ENCODE measurements around the gene PDE6H. TPM values are rescaled to one million over a fixed set of nuclear protein-coding genes. Genes with fewer than 3 reads are reported as not detected.

PDE6H gene
- total and polyA plus RNA-seq, 2 donors from 2014 or later, result not detected

DNA sequence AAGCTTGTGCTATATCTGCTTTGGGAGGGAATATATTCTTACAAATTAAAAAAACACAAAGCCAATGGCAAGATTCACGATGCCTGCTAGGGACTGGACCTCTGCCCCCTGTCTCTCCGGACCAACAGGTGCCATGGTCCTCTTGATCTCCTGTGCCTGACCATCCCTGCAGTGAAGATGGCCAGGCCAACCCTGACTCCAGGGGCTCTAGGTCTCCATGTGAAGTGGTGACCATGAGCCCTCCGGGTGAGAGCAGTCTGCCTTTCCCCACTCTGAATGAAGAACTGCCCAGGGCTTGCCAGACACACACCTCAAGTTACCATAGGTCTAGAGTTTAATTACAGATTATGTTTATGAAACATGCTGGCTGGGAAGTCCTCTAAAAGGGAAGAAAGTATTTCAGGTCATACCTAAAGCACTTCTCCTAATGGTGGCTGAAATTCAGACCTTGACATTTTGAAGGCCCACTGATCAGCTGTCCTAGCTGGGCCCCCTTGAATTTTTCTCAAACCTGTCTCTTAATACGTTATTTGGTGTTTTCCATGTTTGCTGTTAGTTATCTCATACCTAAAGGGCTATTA lies 12.8 kb upstream of the PDE6H start:
- Histone ChIP-seq H3K9ac (ENCODE audit: low read length in 3 of 3) (peak overlapping the region in 2 of 3 donors; percentile 11 to 13), H3K9me3 (ENCODE audit: control insufficient read depth in 2 of 3, insufficient read depth in 1 of 3, low read length in 3 of 3) (no peaks in the 10 kb centered on the region), H3K4me1 (ENCODE audit: control insufficient read depth in 2 of 3, insufficient read depth in 2 of 3, low read depth in 1 of 3, low read length in 3 of 3) (peaks cover 0 to 3% (median 0%) of the 10 kb centered on the region in 3 donors), H3K27me3 (ENCODE audit: control insufficient read depth, insufficient read depth, low read length) (no peaks in the 10 kb centered on the region), H3K36me3 (ENCODE audit: control insufficient read depth in 2 of 3, insufficient read depth in 3 of 3, low read length in 3 of 3) (no peaks in the 10 kb centered on the region), H3K27ac (ENCODE audit: low read depth in 2 of 2, low read length in 2 of 2) (peak overlapping the region in 1 of 2 donors; percentile 49), H3K4me3 (ENCODE audit: low read length in 3 of 3) (peak overlapping the region in 2 of 3 donors; percentile 45 to 47)
- DNase-seq (no peak), FAIRE-seq (no peak)
- intact Hi-C loops (cut with DNase I), result no loop called here
- TF ChIP-seq CTCF (IDR thresholded peaks at IDR 0.05; ENCODE audit: borderline replicate concordance, extremely low read depth, insufficient read depth), result no peak

DNA sequence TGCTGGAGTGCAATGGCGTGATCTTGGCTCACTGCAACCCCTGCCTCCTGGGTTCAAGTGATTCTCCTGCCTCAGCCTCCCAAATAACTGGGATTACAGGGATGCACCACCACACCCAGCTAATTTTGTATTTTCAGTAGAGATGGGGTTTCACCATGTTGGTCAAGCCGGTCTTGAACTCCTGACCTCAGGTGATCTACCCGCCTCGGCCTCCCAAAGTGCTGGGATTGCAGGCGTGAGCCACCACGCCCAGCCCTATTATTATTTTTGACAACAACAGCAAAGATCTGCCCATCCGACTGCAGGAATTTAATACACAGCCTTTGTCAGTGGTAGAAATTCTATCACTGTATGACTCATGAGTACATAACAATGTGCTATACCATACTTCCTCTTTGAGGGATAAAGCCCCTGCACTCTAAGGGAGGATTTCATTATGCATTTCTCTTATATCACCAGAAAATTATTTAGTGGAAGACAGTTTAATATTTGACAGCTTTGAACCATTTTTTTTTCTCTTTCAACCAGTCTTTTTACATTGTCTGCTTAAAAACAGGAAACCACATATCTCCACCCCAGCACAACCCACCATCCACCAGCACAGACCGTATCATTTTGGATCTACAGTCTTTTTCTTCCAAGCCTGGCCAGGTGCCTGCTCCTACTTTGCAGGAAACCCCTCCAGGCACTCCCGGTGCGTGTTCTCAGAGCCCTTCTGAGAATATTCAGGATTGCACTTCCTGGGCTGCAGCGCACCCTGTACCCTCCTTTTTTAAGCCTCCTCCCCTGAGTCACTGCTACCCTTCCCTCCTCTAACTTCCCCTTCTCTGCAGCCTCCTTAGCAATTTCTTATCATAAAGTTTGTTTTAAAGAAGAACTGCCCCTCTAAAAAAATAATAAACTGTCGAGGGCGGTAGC lies 12.0 kb upstream of the PDE6H start:
- DNase-seq, result peak in 3 of 5 donors; percentile 17 to 37 (median 23)
- peak overlapping the region in 2 of 3 donors; percentile 22 to 47 for H3K9ac ChIP-seq (ENCODE audit: low read length in 3 of 3)
- intact Hi-C loops (cut with DNase I), result no loop called here

GRCh38 chr12:14961466-14962152 lies 11.2 kb upstream of the PDE6H start, which contains the start of gene ARHGDIB:
TSS of gene ARHGDIB (minus strand) at chr12:14961601. CDS start at chr12:14950712, 10,889 bp downstream.
- intact Hi-C loops (cut with DNase I), result no loop called here
- Histone ChIP-seq H3K4me3 (ENCODE audit: low read length in 3 of 3) (peak within 1 kb of the TSS in 2 of 3 donors; percentile 43 to 72), H3K9ac (ENCODE audit: low read length in 3 of 3) (peak within 1 kb of the TSS in 2 of 3 donors; percentile 22 to 47), H3K9me3 (ENCODE audit: control insufficient read depth in 2 of 3, insufficient read depth in 1 of 3, low read length in 3 of 3) (no peaks in the 10 kb centered on the region), H3K27me3 (ENCODE audit: control insufficient read depth, insufficient read depth, low read length) (no peaks in the 10 kb centered on the region), H3K4me1 (ENCODE audit: control insufficient read depth in 2 of 3, insufficient read depth in 2 of 3, low read depth in 1 of 3, low read length in 3 of 3) (peaks cover 0 to 3% (median 0%) of the 10 kb centered on the region in 3 donors), H3K27ac (ENCODE audit: low read depth in 2 of 2, low read length in 2 of 2) (peak within 1 kb of the TSS; percentile 48 to 91), H3K36me3 (ENCODE audit: control insufficient read depth in 2 of 3, insufficient read depth in 3 of 3, low read length in 3 of 3) (no peaks in the 10 kb centered on the region)
- DNase-seq (peak in 2 of 5 donors; percentile 14 to 28), FAIRE-seq (no peak)
- no peak for TF ChIP-seq CTCF (IDR thresholded peaks at IDR 0.05; ENCODE audit: borderline replicate concordance, extremely low read depth, insufficient read depth)

More for the DNA sequence above, 12.0 kb upstream of the PDE6H start:
- no peak for TF ChIP-seq CTCF (IDR thresholded peaks at IDR 0.05; ENCODE audit: borderline replicate concordance, extremely low read depth, insufficient read depth)
- FAIRE-seq, result no peak
- Histone ChIP-seq H3K4me1 (ENCODE audit: control insufficient read depth in 2 of 3, insufficient read depth in 2 of 3, low read depth in 1 of 3, low read length in 3 of 3) (peaks cover 0 to 3% (median 0%) of the 10 kb centered on the region in 3 donors), H3K4me3 (ENCODE audit: low read length in 3 of 3) (peak overlapping the region in 2 of 3 donors; percentile 43 to 72), H3K36me3 (ENCODE audit: control insufficient read depth in 2 of 3, insufficient read depth in 3 of 3, low read length in 3 of 3) (no peaks in the 10 kb centered on the region), H3K27ac (ENCODE audit: low read depth in 2 of 2, low read length in 2 of 2) (peak overlapping the region; percentile 48 to 91), H3K27me3 (ENCODE audit: control insufficient read depth, insufficient read depth, low read length) (no peaks in the 10 kb centered on the region), H3K9me3 (ENCODE audit: control insufficient read depth in 2 of 3, insufficient read depth in 1 of 3, low read length in 3 of 3) (no peaks in the 10 kb centered on the region)

All from kidney (tissue), 14 donors.